Lower leg skin (tissue), 3 donors: ENCODE measurements around the gene USP46.

Source experiments
- POLR2A ChIP-seq, 2 donors: fragments of 450-650 bp; IDR thresholded peaks; one replicate each; pipeline ENCODE4 v1.6.1; 2016 to 2017; ENCODE audit warnings: antibody characterized with exemption in 2 of 2, mild to moderate bottlenecking in 1 of 2, moderate library complexity in 1 of 2
- TF ChIP-seq, protein P1 (sequence below), 3 donors: fragments of 450-650 bp; IDR thresholded peaks; one replicate each; pipeline ENCODE4 v1.5.1; 2016; ENCODE audit warnings: antibody characterized with exemption in 3 of 3, mild to moderate bottlenecking in 3 of 3, moderate library complexity in 2 of 3

DNA sequence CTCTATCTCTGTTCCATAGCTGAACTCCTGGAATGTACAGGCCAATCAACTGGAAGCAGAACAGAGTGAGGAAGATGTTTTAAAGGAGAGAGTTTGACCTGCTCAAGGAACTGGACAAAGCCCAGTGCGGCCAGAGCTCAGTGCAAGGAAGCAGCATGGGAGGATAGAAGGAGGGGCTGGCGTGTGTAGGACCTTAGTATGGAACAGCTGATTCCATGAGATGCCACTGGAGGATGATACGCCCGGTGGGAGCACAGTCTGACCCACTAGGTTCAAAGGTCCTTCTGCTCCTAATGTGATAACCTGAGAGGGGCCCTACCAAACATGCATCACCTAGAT, 81.5 kb downstream of the USP46 start:
- TF ChIP-seq, protein P1, sequence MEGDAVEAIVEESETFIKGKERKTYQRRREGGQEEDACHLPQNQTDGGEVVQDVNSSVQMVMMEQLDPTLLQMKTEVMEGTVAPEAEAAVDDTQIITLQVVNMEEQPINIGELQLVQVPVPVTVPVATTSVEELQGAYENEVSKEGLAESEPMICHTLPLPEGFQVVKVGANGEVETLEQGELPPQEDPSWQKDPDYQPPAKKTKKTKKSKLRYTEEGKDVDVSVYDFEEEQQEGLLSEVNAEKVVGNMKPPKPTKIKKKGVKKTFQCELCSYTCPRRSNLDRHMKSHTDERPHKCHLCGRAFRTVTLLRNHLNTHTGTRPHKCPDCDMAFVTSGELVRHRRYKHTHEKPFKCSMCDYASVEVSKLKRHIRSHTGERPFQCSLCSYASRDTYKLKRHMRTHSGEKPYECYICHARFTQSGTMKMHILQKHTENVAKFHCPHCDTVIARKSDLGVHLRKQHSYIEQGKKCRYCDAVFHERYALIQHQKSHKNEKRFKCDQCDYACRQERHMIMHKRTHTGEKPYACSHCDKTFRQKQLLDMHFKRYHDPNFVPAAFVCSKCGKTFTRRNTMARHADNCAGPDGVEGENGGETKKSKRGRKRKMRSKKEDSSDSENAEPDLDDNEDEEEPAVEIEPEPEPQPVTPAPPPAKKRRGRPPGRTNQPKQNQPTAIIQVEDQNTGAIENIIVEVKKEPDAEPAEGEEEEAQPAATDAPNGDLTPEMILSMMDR (IDR thresholded peaks at IDR 0.05) = no peak
- TF ChIP-seq POLR2A (IDR thresholded peaks at IDR 0.05) = no peak
